HCT116 (cell line): ENCODE data around the gene KIAA0319L.

ENCODE experiments used
- CTCF ChIP-seq, 3 experiments: fragments of 200-600 bp in 1 of 3; sonication (generic) in 1 of 3; IDR thresholded peaks in 2 of 3; conservative IDR thresholded peaks in 1 of 3; 2 replicates each; pipeline ENCODE4 v1.5.1; 2012 to 2017; ENCODE audit warnings: low read depth in 2 of 3, low read length in 2 of 3, antibody characterized with exemption in 1 of 3, borderline replicate concordance in 1 of 3, control low read depth in 1 of 3, mild to moderate bottlenecking in 1 of 3, mixed read lengths in 1 of 3, mixed run types in 1 of 3, moderate library complexity in 1 of 3; ENCODE audit not compliant: insufficient read depth in 1 of 3
- FOSL1 ChIP-seq: IDR thresholded peaks from 2 replicates; pipeline ENCODE4 v1.6.1; 2012; ENCODE audit warnings: low read depth
- POLR2A ChIP-seq: IDR thresholded peaks from 2 replicates; pipeline ENCODE4 v1.7.0; 2011; ENCODE audit warnings: borderline replicate concordance; ENCODE audit not compliant: insufficient read depth, insufficient read length; ENCODE audit errors: extremely low read depth
- POLR2AphosphoS5 ChIP-seq: IDR thresholded peaks from 2 replicates; pipeline ENCODE4 v1.6.1; 2011; ENCODE audit warnings: mild to moderate bottlenecking, low read depth, low read length, moderate library complexity
- SRF ChIP-seq: IDR thresholded peaks from 2 replicates; pipeline ENCODE4 v1.6.1; 2012; ENCODE audit warnings: low read depth
- TCF7L2 ChIP-seq: IDR thresholded peaks from 2 replicates; pipeline ENCODE4 v1.7.0; 2011; ENCODE audit warnings: borderline replicate concordance, inconsistent platforms; ENCODE audit not compliant: insufficient read depth, insufficient read length; ENCODE audit errors: extremely low read depth
- ZFX ChIP-seq: fragments of 450-650 bp; IDR thresholded peaks from 2 replicates; pipeline ENCODE4 v1.6.1; 2017
- ZNF274 ChIP-seq: fragments of 200-500 bp; sonication (Bioruptor generic); IDR thresholded peaks from 2 replicates; pipeline ENCODE4 v1.6.1; 2014; ENCODE audit warnings: mild to moderate bottlenecking, low read depth, low read length, inconsistent platforms

- no peak for TF ChIP-seq ZNF274
- no peak for TF ChIP-seq FOSL1
- TF ChIP-seq CTCF (IDR thresholded peaks at IDR 0.05 in 2 of 3, conservative IDR thresholded peaks at IDR 0.05 in 1 of 3; ENCODE audit: borderline replicate concordance in 1 of 3, insufficient read depth in 1 of 3, low read depth in 2 of 3, low read length in 2 of 3), result no peak
- TF ChIP-seq POLR2AphosphoS5, result no peak
- TF ChIP-seq POLR2A, result no peak
- no peak for TF ChIP-seq TCF7L2
- no peak for TF ChIP-seq ZFX
- no peak for TF ChIP-seq SRF
Observed at GRCh38 chr1:35603468-35603867, 46.3 kb upstream of the KIAA0319L start.
